NT2/D1 (cell line): Measurements from ENCODE around the gene KCTD17.

Source experiments
- SUZ12 ChIP-seq: IDR thresholded peaks from 2 replicates; pipeline ENCODE4 v1.6.1; 2011; ENCODE audit not compliant: insufficient read length, insufficient read depth; ENCODE audit errors: extremely low read depth
- YY1 ChIP-seq: IDR thresholded peaks from 2 replicates; pipeline ENCODE4 v1.6.1; 2011; ENCODE audit not compliant: insufficient read length, insufficient read depth

DNA sequence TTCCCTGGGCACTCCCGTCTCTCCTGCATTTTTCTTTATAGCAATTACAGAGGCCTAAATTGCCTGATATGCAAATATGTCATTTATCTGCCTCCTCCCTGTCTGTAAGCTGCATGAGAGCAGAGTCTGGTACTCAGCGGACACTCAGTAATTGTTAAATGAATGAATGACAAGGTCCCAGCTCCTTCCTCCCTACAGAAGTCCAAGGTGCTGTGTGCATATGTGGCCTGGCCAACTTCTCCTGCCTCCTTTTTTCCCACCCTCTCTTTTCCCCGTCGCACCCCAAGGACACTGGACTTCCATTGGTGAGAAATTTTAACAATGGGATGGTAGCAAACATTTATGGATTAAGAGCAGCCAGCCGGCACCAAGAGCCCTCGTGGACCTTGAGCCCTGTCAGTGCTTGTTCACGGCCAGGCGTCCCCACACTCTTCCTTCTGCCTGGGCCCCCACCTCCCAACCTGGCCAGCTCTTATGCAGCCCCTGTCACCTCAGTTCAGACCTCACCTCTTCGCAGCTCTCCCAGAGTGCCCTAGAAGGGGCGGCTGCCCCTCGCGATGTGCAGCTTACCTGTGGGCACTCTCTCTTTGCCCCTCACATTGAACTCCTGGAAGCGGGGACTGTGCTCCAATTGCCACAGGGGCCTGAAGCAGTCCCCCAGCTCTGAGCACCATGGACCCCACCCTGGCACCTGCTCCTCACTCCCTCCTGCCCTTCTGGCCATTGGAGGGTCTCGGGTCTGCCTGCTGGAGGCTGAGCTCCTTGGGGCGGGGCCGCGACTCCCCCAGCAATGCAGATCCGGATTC is 56.5 kb downstream of the KCTD17 start:
- no peak for TF ChIP-seq SUZ12
- no peak for TF ChIP-seq YY1
